Measurements from ENCODE around the gene AKAP8L.
A peak's percentile ranks its signal among the peaks of the same experiment; 100 is the strongest.

Gene AKAP8L

GRCh38 chr19:15418579-15419412, at the start of gene AKAP8L:
AKAP8L (minus strand) TSS chr19:15418988; CDS start chr19:15418923, 65 bp downstream.
- DNase-seq, result peak; percentile 99 to 100

GRCh38 chr19:15467734-15468214, 49.0 kb upstream of the AKAP8L start:
- DNase-seq, result no peak

- no peak for DNase-seq
Observed at GRCh38 chr19:15466851-15467733, 48.3 kb upstream of the AKAP8L start.

GRCh38 chr19:15464394-15465385, 45.9 kb upstream of the AKAP8L start, which contains the start of gene RASAL3:
RASAL3 (minus strand) TSS chr19:15464544; CDS start chr19:15464358, 186 bp downstream.
- no peak for DNase-seq

GRCh38 chr19:15463861-15464371, 45.1 kb upstream of the AKAP8L start:
- DNase-seq, result no peak

- DNase-seq, result no peak
Observed at GRCh38 chr19:15461694-15462093, 42.9 kb upstream of the AKAP8L start.

GRCh38 chr19:15457701-15458484, 39.1 kb upstream of the AKAP8L start:
- DNase-seq, result no peak

- DNase-seq, result peak in 1 of 2 experiments; percentile 12
Observed at GRCh38 chr19:15456871-15457700, 38.3 kb upstream of the AKAP8L start.

GRCh38 chr19:15456441-15456840, 37.7 kb upstream of the AKAP8L start:
- no peak for DNase-seq

- no peak for DNase-seq
Observed at GRCh38 chr19:15455996-15456395, 37.2 kb upstream of the AKAP8L start.

- DNase-seq, result no peak
Observed at GRCh38 chr19:15453906-15454860, 35.4 kb upstream of the AKAP8L start.

GRCh38 chr19:15453091-15453578, 34.3 kb upstream of the AKAP8L start:
- no peak for DNase-seq

GRCh38 chr19:15452111-15453047, 33.6 kb upstream of the AKAP8L start:
- peak; percentile 44 to 70 for DNase-seq

GRCh38 chr19:15450528-15450890, 31.7 kb upstream of the AKAP8L start:
- DNase-seq, result no peak

GRCh38 chr19:15449620-15450527, 31.1 kb upstream of the AKAP8L start, which contains the start of gene WIZ:
WIZ (minus strand) TSS chr19:15449956; CDS start chr19:15448307, 1,649 bp downstream.
- DNase-seq, result peak; percentile 20 to 76
